ENCODE measurements around the gene PLEKHA8.
A peak's percentile ranks its signal among the peaks of the same experiment; 100 is the strongest.

The PLEKHA8 gene

GRCh38 chr7:30027740-30028215, 434 bp upstream of the PLEKHA8 start:
- Histone ChIP-seq H3K36me3 (ENCODE audit: control insufficient read depth, low read length) (peaks cover 13% of the 10 kb centered on the region), H3K27ac (ENCODE audit: low read depth, low read length) (peak overlapping the region; percentile 73)

GRCh38 chr7:30028749-30029635, 780 bp downstream of the PLEKHA8 start:
- peak overlapping the region; percentile 73 for H3K27ac ChIP-seq (ENCODE audit: low read depth, low read length)
- H3F3A ChIP-seq (ENCODE audit: control insufficient read depth, insufficient read depth) = peaks cover 8% of the 10 kb centered on the region
- TF ChIP-seq EZH2phosphoT487 (IDR thresholded peaks at IDR 0.05; ENCODE audit: borderline replicate concordance, low read length) (no peak), CTCF (IDR thresholded peaks at IDR 0.05; ENCODE audit: low read depth, low read length, poor library complexity, severe bottlenecking) (no peak)
- peak overlapping the region; percentile 83 for H3K4me2 ChIP-seq (ENCODE audit: low read length)
- H3K9me3 ChIP-seq (ENCODE audit: control insufficient read depth, insufficient read depth, low read length) = no peaks in the 10 kb centered on the region
- H3K36me3 ChIP-seq (ENCODE audit: control insufficient read depth, low read length) = peaks cover 5% of the 10 kb centered on the region
- H3K27me3 ChIP-seq (ENCODE audit: control insufficient read depth, low read length) = no peaks in the 10 kb centered on the region
- H3K4me1 ChIP-seq (ENCODE audit: control insufficient read depth, low read length) = peaks cover 50% of the 10 kb centered on the region
- H3K79me2 ChIP-seq (ENCODE audit: control insufficient read depth, low read length) = peaks cover 70% of the 10 kb centered on the region
- H3K9me2 ChIP-seq (replicated peaks; ENCODE audit: control insufficient read depth, low read length) = no peaks in the 10 kb centered on the region
- 0 out of 2 replicates have a peak, but pooled peaks cover 4% of the 10 kb centered on the region for H4K20me1 ChIP-seq (ENCODE audit: control insufficient read depth, insufficient read depth, low read depth, low read length)
- peak overlapping the region; percentile 89 for H3K4me3 ChIP-seq (ENCODE audit: low read length)

More at GRCh38 chr7:30027740-30028215, 434 bp upstream of the PLEKHA8 start:
- H3K9me2 ChIP-seq (replicated peaks; ENCODE audit: control insufficient read depth, low read length) = no peaks in the 10 kb centered on the region
- no peak for TF ChIP-seq CTCF (IDR thresholded peaks at IDR 0.05; ENCODE audit: low read depth, low read length, poor library complexity, severe bottlenecking)
- no peak for TF ChIP-seq EZH2phosphoT487 (IDR thresholded peaks at IDR 0.05; ENCODE audit: borderline replicate concordance, low read length)
- H3K4me3 ChIP-seq (ENCODE audit: low read length) = peak overlapping the region; percentile 89
- H3K4me1 ChIP-seq (ENCODE audit: control insufficient read depth, low read length) = peaks cover 60% of the 10 kb centered on the region
- H3K79me2 ChIP-seq (ENCODE audit: control insufficient read depth, low read length) = peaks cover 80% of the 10 kb centered on the region
- H4K20me1 ChIP-seq (ENCODE audit: control insufficient read depth, insufficient read depth, low read depth, low read length) = 0 out of 2 replicates have a peak, but pooled peaks cover 4% of the 10 kb centered on the region
- peaks cover 8% of the 10 kb centered on the region for H3F3A ChIP-seq (ENCODE audit: control insufficient read depth, insufficient read depth)
- H3K9me3 ChIP-seq (ENCODE audit: control insufficient read depth, insufficient read depth, low read length) = no peaks in the 10 kb centered on the region
- peak overlapping the region; percentile 83 for H3K4me2 ChIP-seq (ENCODE audit: low read length)
- no peaks in the 10 kb centered on the region for H3K27me3 ChIP-seq (ENCODE audit: control insufficient read depth, low read length)

- Histone ChIP-seq H3K27me3 (ENCODE audit: control insufficient read depth, low read length) (no peaks in the 10 kb centered on the region), H4K20me1 (ENCODE audit: control insufficient read depth, insufficient read depth, low read depth, low read length) (0 out of 2 replicates have a peak, but pooled peaks cover 4% of the 10 kb centered on the region), H3F3A (ENCODE audit: control insufficient read depth, insufficient read depth) (peaks cover 8% of the 10 kb centered on the region), H3K36me3 (ENCODE audit: control insufficient read depth, low read length) (peaks cover 4% of the 10 kb centered on the region; the same call in 1 of the 2 replicates), H3K4me3 (ENCODE audit: low read length) (peak overlapping the region; percentile 89), H3K79me2 (ENCODE audit: control insufficient read depth, low read length) (peaks cover 62% of the 10 kb centered on the region), H3K4me2 (ENCODE audit: low read length) (peak overlapping the region; percentile 83), H3K4me1 (ENCODE audit: control insufficient read depth, low read length) (peaks cover 43% of the 10 kb centered on the region), H3K27ac (ENCODE audit: low read depth, low read length) (peak overlapping the region; percentile 73; the same call in 1 of the 2 replicates), H3K9me2 (replicated peaks; ENCODE audit: control insufficient read depth, low read length) (no peaks in the 10 kb centered on the region), H3K9me3 (ENCODE audit: control insufficient read depth, insufficient read depth, low read length) (no peaks in the 10 kb centered on the region)
- TF ChIP-seq EZH2phosphoT487 (IDR thresholded peaks at IDR 0.05; ENCODE audit: borderline replicate concordance, low read length) = no peak
- peak; percentile 51 for TF ChIP-seq CTCF (IDR thresholded peaks at IDR 0.05; ENCODE audit: low read depth, low read length, poor library complexity, severe bottlenecking)
Measured at GRCh38 chr7:30029696-30030095, 1.5 kb downstream of the PLEKHA8 start.

Data from DOHH2 (cell line).